Measurements from ENCODE around the gene TCFL5.

TCFL5 gene

DNA sequence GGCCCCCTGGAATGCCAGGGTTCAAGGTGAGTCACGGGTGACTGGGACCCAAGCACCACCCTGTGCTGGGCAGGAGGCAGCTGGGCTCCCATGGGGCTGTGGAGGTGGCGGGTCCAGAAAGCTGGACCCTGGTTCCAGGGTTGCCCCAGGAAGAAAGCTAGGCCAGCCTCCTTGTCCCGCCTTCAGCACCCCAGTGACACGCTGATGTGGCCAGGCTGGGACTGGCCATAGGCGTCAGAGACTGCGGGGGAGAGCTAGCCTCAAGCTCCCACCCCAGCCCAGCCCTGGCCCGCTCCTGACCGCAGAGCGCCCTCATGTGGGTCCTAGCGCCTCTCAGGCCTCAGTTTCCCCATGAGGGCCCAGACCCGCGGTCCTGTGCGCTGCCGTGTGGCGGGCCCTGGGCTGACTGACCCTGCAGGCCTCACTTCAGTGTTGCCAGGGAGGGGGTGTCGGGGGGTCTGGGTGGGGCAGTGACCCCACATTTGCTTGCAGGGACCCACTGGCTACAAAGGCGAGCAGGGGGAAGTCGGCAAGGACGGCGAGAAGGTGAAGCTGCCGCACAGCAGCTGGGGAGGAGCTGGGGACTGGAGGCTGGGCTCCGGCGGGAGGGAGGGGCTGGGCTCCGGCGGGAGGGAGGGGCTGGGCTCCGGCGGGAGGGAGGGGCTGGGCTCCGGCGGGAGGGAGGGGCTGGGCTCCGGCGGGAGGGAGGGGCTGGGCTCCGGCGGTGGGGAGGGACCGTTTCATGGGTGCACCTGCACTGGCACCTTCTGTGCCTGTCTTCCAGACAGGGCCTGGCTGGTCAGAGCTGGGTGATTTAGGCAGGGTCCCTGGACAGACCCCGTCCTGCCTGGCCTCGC lies 36.9 kb downstream of the TCFL5 start:
- H3K4me3 ChIP-seq (ENCODE audit: extremely low read depth, insufficient read depth, low read length, poor library complexity, severe bottlenecking): no peak overlapping the region
- H3K4me1 ChIP-seq (ENCODE audit: control insufficient read depth, insufficient read depth, low read length, poor library complexity, severe bottlenecking): peaks cover 16% of the 10 kb centered on the region
- H3K9me3 ChIP-seq (ENCODE audit: control insufficient read depth, low read length): no peaks in the 10 kb centered on the region
- H3K27ac ChIP-seq (ENCODE audit: low read depth, low read length, severe bottlenecking): no peak overlapping the region
- WGBS, 2 experiments (ENCODE audit: insufficient coverage in 2 of 2): 60 to 66% methylated on average over 14 to 17 of the region's 36 CpGs
- peaks cover 25% of the 10 kb centered on the region for H3K36me3 ChIP-seq (ENCODE audit: control insufficient read depth, insufficient read depth, low read length)

DNA sequence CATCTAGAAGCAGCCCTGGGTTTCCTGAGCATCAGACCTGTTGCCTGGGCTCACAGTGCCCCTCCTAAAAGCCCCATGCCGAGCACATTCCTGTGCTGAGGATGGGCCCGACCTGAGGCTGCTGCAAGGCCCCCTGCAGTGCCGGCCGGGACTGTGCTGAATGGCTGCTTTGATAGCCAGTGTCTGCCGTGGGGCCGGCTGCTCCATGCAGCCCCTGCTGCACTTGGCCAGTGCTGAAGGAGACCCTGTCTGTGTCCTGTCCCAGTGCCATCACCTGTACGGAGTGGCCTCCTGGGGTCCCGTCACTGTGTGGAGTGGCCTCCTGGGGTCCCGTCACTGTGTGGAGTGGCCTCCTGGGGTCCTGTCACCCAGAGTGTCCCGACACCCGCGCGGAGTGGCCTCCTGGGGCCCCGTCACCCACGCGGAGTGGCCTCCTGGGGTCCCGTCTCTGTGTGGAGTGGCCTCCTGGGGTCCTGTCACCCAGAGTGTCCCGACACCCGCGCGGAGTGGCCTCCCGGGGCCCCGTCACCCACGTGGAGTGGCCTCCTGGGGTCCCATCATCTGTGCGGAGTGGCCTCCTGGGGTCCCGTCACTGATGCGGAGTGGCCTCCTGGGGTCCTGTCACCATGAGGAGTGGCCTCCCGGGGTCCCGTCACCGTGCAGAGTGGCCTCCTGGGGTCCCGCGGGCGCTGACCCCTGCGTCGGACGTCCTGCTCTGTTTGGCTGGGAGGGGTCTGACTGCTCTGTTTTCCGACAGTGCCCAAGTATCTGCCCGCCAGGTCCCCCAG lies 37.7 kb downstream of the TCFL5 start:
- H3K4me1 ChIP-seq (ENCODE audit: control insufficient read depth, insufficient read depth, low read length, poor library complexity, severe bottlenecking): peaks cover 16% of the 10 kb centered on the region
- peaks cover 21% of the 10 kb centered on the region for H3K36me3 ChIP-seq (ENCODE audit: control insufficient read depth, insufficient read depth, low read length)
- H3K27ac ChIP-seq (ENCODE audit: low read depth, low read length, severe bottlenecking): no peak overlapping the region
- 78 to 82% methylated on average over 33 to 36 of the region's 38 CpGs for WGBS, 2 experiments (ENCODE audit: insufficient coverage in 2 of 2)
- no peak overlapping the region for H3K4me3 ChIP-seq (ENCODE audit: extremely low read depth, insufficient read depth, low read length, poor library complexity, severe bottlenecking)
- H3K9me3 ChIP-seq (ENCODE audit: control insufficient read depth, low read length): no peaks in the 10 kb centered on the region

DNA sequence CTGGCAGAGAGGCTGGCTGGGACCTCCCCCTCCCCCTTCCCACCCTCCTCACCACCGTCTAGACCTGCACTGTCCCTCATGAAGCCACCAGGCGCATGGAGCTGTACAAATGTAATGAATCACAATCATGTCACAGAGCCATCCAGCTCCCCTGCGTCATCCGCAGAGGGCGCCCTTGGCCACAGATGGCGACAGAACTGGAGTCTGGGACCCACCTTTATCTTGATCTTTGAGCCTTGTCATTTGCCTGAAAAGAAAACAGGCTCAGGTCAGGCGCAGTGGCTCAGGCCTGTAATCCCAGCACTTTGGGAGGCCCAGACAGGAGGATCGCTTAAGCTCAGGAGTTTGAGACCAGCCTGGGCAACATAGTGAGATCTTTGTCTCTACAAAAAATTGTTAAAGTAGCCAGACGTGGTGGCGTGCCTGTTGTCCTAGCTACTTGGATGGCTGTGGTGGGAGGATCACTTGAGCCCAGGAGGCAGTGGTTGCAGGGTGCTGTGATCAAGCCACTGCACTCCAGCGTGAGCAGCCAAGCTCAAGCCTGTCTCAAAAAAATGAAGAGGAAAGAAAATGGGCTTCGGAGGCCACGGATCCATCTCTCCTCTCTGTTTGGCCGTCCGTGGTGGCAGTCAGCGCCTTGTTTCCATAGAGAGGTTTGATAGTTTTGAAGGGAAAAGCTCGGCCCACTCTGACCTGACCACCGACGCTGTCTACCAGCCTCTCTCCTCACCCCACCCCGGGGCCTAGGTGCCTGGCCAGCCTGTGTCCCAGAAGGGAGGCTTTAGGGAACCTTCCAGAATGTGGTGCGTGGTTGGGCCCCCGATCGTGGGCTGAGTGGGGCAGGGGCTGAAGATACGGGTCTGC lies 38.6 kb downstream of the TCFL5 start:
- no peaks in the 10 kb centered on the region for H3K9me3 ChIP-seq (ENCODE audit: control insufficient read depth, low read length)
- no peak overlapping the region for H3K4me3 ChIP-seq (ENCODE audit: extremely low read depth, insufficient read depth, low read length, poor library complexity, severe bottlenecking)
- peaks cover 20% of the 10 kb centered on the region for H3K36me3 ChIP-seq (ENCODE audit: control insufficient read depth, insufficient read depth, low read length)
- 86 to 87% methylated on average over 20 to 24 of the region's 24 CpGs for WGBS, 2 experiments (ENCODE audit: insufficient coverage in 2 of 2)
- peaks cover 21% of the 10 kb centered on the region for H3K4me1 ChIP-seq (ENCODE audit: control insufficient read depth, insufficient read depth, low read length, poor library complexity, severe bottlenecking)
- H3K27ac ChIP-seq (ENCODE audit: low read depth, low read length, severe bottlenecking): no peak overlapping the region

DNA sequence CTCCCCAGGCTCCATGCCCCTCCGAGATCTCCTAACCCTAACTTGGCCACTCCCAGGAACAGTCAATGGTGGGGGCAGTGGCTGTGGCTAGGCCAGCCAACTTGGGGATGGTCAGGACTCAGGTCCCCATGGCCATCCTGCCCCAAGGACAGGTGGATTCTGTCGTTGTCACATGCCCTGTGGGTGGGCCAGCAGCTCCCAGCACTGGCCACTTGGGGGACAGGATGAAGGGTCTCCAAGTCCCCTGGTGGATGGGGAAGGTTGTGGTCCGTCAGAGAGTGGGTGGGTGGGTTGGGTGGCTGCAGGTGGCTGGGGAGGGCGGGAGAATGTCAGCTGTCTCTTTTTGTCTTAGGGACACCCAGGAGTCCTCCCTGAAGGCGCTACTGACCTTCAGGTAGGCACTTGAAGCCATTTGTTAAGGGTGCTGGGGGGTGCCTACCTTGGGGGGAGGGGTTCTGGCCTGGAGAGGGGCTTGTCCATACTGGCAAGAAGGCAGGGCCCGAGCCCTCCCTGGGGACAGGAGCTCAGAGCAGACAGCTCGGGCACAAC lies 39.3 kb downstream of the TCFL5 start:
- 89 to 90% methylated on average over 5 to 6 of the region's 7 CpGs for WGBS, 2 experiments (ENCODE audit: insufficient coverage in 2 of 2)
- Histone ChIP-seq H3K27ac (ENCODE audit: low read depth, low read length, severe bottlenecking) (no peak overlapping the region), H3K36me3 (ENCODE audit: control insufficient read depth, insufficient read depth, low read length) (peaks cover 13% of the 10 kb centered on the region), H3K4me3 (ENCODE audit: extremely low read depth, insufficient read depth, low read length, poor library complexity, severe bottlenecking) (no peak overlapping the region), H3K9me3 (ENCODE audit: control insufficient read depth, low read length) (no peaks in the 10 kb centered on the region), H3K4me1 (ENCODE audit: control insufficient read depth, insufficient read depth, low read length, poor library complexity, severe bottlenecking) (peaks cover 28% of the 10 kb centered on the region)

DNA sequence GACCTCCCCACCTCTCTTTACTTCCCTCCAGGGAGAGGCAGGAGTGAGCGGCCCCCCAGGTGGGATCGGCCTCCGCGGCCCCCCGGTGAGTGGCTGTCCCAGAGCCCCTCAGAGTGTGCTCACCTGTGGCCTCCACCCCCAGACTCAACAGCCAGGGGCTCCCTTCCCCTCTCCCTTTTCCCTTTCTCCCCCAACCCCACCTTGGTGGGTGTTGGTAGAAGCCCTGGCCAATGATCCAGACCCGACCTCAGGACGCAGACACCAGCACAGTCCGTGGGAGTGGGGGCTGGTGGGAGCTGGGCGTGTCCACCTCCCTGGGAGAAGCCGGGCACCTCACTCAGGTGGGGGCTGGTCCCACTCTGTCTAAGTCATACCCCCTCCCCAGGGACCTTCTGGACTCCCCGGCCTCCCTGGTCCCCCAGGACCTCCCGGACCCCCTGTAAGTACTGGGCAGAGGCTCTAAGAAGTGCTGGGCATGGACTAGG lies 39.9 kb downstream of the TCFL5 start:
- H3K4me3 ChIP-seq (ENCODE audit: extremely low read depth, insufficient read depth, low read length, poor library complexity, severe bottlenecking): no peak overlapping the region
- H3K9me3 ChIP-seq (ENCODE audit: control insufficient read depth, low read length): no peaks in the 10 kb centered on the region
- H3K27ac ChIP-seq (ENCODE audit: low read depth, low read length, severe bottlenecking): no peak overlapping the region
- H3K4me1 ChIP-seq (ENCODE audit: control insufficient read depth, insufficient read depth, low read length, poor library complexity, severe bottlenecking): peaks cover 29% of the 10 kb centered on the region
- H3K36me3 ChIP-seq (ENCODE audit: control insufficient read depth, insufficient read depth, low read length): peaks cover 12% of the 10 kb centered on the region
- WGBS, 2 experiments (ENCODE audit: insufficient coverage in 2 of 2): 80 to 97% methylated on average over 1 to 10 of the region's 12 CpGs

DNA sequence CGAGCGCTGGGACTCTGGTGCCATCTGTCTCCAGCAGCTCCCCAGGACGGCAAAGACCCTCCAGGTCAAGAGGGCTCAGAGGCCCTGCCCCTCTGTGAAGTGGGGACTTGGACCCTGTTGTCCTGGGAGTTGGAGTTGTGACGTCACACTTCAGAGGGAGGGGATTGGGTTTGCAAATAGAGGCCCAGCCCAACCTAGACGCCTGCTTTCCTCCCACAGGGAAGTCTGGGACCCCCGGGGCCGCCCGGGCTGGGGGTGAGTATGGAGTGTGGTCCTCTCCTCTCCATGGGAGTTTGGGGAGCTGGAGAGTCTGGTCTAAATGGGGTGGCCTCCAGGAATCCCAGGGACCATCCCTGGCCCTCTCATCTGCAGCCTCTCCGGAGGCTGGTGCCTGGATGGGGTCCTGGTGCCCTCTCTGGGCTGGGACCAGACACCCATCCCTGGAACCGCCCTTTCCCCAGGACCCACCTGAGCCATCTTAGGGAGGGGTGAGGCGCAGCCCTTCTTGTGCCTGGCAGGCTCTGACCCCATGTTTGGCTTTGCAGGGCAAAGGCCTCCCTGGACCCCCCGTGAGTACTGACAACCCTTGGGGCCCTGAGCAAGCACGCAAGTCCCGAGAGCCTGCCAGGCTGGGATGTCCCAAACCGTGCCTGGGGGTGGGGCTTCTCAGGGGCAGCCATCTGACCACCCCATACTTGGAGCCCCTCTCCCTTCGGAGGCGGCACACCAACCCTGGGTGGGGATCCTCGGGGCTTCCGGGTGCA lies 40.5 kb downstream of the TCFL5 start:
- Histone ChIP-seq H3K4me3 (ENCODE audit: extremely low read depth, insufficient read depth, low read length, poor library complexity, severe bottlenecking) (no peak overlapping the region), H3K36me3 (ENCODE audit: control insufficient read depth, insufficient read depth, low read length) (peaks cover 12% of the 10 kb centered on the region), H3K9me3 (ENCODE audit: control insufficient read depth, low read length) (no peaks in the 10 kb centered on the region), H3K4me1 (ENCODE audit: control insufficient read depth, insufficient read depth, low read length, poor library complexity, severe bottlenecking) (peaks cover 32% of the 10 kb centered on the region), H3K27ac (ENCODE audit: low read depth, low read length, severe bottlenecking) (no peak overlapping the region)
- 91 to 95% methylated on average over 15 to 18 of the region's 19 CpGs for WGBS, 2 experiments (ENCODE audit: insufficient coverage in 2 of 2)

DNA sequence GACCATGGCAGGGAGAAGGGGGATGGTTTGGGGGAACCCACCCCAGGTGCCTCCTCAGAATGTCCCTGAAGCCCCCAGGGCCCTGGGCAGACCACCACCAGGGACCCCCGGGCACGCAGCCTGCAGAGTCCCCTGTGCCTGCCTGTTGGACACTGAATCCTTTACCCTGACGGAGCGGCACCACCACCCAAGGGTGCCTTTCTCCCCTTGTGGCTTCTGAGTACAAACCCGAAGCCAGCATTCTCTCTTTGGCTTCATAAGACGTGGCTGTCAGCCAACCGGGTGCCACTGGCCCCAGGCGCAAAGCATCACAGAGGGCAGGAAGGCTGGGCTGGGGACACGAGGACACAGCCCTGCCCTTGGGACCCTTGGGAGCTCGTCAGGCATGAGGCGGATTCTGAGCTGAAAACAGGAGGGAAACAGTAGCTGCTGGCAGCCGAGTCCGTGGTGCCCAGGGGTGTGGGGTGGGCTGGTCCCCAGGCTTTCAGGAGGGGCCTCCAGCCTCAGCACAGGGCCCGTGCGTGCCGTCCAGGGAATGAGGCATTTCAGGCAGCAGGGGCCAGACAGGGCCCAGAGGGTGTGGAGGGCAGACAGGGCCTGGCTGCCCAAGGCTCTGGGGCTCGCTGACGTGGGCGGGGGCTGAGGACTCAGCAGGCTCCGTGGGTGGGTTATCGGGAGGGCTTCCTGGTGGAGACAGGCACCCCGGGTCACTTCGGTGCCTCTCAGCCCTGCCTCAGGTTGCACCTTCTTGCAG lies 41.2 kb downstream of the TCFL5 start:
- Histone ChIP-seq H3K27ac (ENCODE audit: low read depth, low read length, severe bottlenecking) (no peak overlapping the region), H3K9me3 (ENCODE audit: control insufficient read depth, low read length) (no peaks in the 10 kb centered on the region), H3K4me3 (ENCODE audit: extremely low read depth, insufficient read depth, low read length, poor library complexity, severe bottlenecking) (no peak overlapping the region), H3K4me1 (ENCODE audit: control insufficient read depth, insufficient read depth, low read length, poor library complexity, severe bottlenecking) (peaks cover 39% of the 10 kb centered on the region), H3K36me3 (ENCODE audit: control insufficient read depth, insufficient read depth, low read length) (peaks cover 12% of the 10 kb centered on the region)
- WGBS, 2 experiments (ENCODE audit: insufficient coverage in 2 of 2): 93 to 94% methylated on average over 20 of the region's 23 CpGs

DNA sequence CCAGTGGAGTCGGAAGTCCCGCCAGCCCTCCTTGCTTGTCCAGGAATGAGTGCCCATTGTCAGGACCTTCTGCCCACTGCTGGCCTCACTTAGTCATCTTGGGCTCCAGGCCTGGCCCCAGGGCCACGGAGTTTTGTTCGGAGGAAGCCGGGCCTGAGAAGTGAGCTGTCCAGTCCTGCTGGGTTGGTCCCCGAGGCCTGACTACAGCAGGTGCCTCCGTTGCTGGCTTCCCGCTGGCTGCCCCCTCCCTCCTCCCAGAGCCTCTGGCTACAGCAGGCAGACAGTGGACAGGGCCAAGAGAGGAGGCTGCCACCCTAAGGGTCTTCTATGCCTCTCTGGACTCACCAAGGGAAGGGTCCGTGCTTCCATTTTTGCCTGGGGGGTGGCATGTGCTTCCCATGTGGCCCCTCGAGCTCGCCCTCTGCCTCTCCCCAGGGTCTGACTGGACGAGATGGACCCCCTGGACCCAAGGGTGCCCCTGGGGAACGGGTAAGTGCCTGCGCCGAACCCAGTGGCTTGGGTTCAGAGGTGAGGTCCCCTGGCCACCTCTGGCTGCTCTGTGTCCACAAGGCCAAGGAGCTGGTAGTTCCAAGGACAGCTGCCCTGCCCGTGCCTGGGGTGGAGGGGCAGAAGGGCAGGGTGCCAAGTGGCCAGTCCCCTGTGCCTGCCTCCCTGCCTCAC lies 42.0 kb downstream of the TCFL5 start:
- peaks cover 12% of the 10 kb centered on the region for H3K36me3 ChIP-seq (ENCODE audit: control insufficient read depth, insufficient read depth, low read length)
- WGBS, 2 experiments (ENCODE audit: insufficient coverage in 2 of 2): 91 to 92% methylated on average over 16 of the region's 16 CpGs
- H3K4me1 ChIP-seq (ENCODE audit: control insufficient read depth, insufficient read depth, low read length, poor library complexity, severe bottlenecking): peaks cover 43% of the 10 kb centered on the region
- H3K27ac ChIP-seq (ENCODE audit: low read depth, low read length, severe bottlenecking): no peak overlapping the region
- no peaks in the 10 kb centered on the region for H3K9me3 ChIP-seq (ENCODE audit: control insufficient read depth, low read length)
- no peak overlapping the region for H3K4me3 ChIP-seq (ENCODE audit: extremely low read depth, insufficient read depth, low read length, poor library complexity, severe bottlenecking)
